Endothelial cell of umbilical vein (primary cell): ENCODE measurements around the gene LIM2.

Experiments
- EZH2 ChIP-seq: IDR thresholded peaks from 2 replicates; pipeline ENCODE4 v1.6.1; 2012; ENCODE audit warnings: borderline replicate concordance, low read depth, mild to moderate bottlenecking, moderate library complexity, low read length, inconsistent platforms; ENCODE audit not compliant: severe bottlenecking
- FOS ChIP-seq: IDR thresholded peaks from 2 replicates; pipeline ENCODE4 v1.6.1; 2011; ENCODE audit warnings: mild to moderate bottlenecking, low read length, moderate library complexity, borderline replicate concordance; ENCODE audit not compliant: insufficient read depth
- GATA2 ChIP-seq: IDR thresholded peaks from 2 replicates; pipeline ENCODE4 v1.7.0; 2011; ENCODE audit warnings: low read depth, mild to moderate bottlenecking, moderate library complexity, mixed read lengths, low read length; ENCODE audit not compliant: insufficient read length, insufficient read depth
- MAX ChIP-seq: IDR thresholded peaks from 2 replicates; pipeline ENCODE4 v1.6.1; 2011; ENCODE audit not compliant: insufficient read depth, insufficient read length
- MYC ChIP-seq: IDR thresholded peaks from one replicate; pipeline ENCODE4 v1.6.1; 2011; ENCODE audit warnings: mild to moderate bottlenecking, low read depth, low read length
- POLR2A ChIP-seq: IDR thresholded peaks from 2 replicates; pipeline ENCODE4 v1.6.1; 2012; ENCODE audit warnings: low read depth, mild to moderate bottlenecking, control low read depth, low read length
- POLR2AphosphoS5 ChIP-seq: IDR thresholded peaks from 2 replicates; pipeline ENCODE4 v1.6.1; 2012; ENCODE audit warnings: low read depth, mild to moderate bottlenecking, control low read depth, low read length, moderate library complexity; ENCODE audit not compliant: insufficient read depth
- TF ChIP-seq, protein P1 (sequence below), 2 donors: IDR thresholded peaks; 1 replicate in 1 of 2; 2 replicates in 1 of 2; pipeline ENCODE4 v1.5.1; 2011; ENCODE audit warnings: low read length in 2 of 2, mild to moderate bottlenecking in 2 of 2, moderate library complexity in 2 of 2, control low read depth in 1 of 2, inconsistent platforms in 1 of 2, low read depth in 1 of 2; ENCODE audit not compliant: insufficient read depth in 1 of 2; ENCODE audit errors: extremely low read depth in 1 of 2

DNA sequence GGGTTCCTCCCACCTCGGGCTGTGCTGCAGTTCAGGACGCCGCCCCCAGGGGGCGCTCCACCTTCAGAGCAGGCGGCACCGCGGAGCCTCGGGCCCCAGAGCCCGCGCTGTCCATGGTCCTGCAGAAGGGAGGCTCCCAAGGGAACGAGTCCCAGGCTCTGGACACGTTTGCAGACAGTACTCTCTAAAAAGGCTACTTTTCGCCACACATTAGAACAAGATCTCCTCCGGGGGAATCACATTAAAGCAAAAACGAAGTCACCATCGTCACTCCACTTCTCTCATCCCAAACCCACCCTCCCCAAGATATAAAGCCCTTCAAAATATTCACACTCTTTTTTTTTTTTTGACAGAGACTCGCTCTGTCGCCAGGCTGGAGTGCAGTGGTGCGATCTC, 34.3 kb upstream of the LIM2 start:
- TF ChIP-seq POLR2A, result no peak
- no peak for TF ChIP-seq FOS
- TF ChIP-seq, protein P1, sequence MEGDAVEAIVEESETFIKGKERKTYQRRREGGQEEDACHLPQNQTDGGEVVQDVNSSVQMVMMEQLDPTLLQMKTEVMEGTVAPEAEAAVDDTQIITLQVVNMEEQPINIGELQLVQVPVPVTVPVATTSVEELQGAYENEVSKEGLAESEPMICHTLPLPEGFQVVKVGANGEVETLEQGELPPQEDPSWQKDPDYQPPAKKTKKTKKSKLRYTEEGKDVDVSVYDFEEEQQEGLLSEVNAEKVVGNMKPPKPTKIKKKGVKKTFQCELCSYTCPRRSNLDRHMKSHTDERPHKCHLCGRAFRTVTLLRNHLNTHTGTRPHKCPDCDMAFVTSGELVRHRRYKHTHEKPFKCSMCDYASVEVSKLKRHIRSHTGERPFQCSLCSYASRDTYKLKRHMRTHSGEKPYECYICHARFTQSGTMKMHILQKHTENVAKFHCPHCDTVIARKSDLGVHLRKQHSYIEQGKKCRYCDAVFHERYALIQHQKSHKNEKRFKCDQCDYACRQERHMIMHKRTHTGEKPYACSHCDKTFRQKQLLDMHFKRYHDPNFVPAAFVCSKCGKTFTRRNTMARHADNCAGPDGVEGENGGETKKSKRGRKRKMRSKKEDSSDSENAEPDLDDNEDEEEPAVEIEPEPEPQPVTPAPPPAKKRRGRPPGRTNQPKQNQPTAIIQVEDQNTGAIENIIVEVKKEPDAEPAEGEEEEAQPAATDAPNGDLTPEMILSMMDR (IDR thresholded peaks at IDR 0.05; ENCODE audit: extremely low read depth in 1 of 2, insufficient read depth in 1 of 2, low read depth in 1 of 2, low read length in 2 of 2), result peak; percentile 99
- no peak for TF ChIP-seq EZH2
- no peak for TF ChIP-seq POLR2AphosphoS5
- TF ChIP-seq MAX, result no peak
- no peak for TF ChIP-seq MYC
- no peak for TF ChIP-seq GATA2
